Measurements from ENCODE around the gene SOHLH1.

Gene SOHLH1

GRCh38 chr9:135711881-135712280, 12.6 kb upstream of the SOHLH1 start:
- Histone ChIP-seq H4K20me1 (ENCODE audit: insufficient read depth, low read length) (no peaks in the 10 kb centered on the region), H3K4me2 (ENCODE audit: low read depth, low read length) (no peak overlapping the region), H3K4me3 (ENCODE audit: low read length) (no peak overlapping the region), H3K4me1 (ENCODE audit: low read length) (no peaks in the 10 kb centered on the region), H3F3A (ENCODE audit: insufficient read depth, low read length) (no peaks in the 10 kb centered on the region), H3K27me3 (replicated peaks; ENCODE audit: insufficient read depth, low read length) (peaks cover 86% of the 10 kb centered on the region), H3K79me2 (ENCODE audit: low read length) (no peaks in the 10 kb centered on the region), H3K9ac (ENCODE audit: low read length) (no peak overlapping the region), H2AFZ (ENCODE audit: low read length) (no peak overlapping the region), H3K36me3 (replicated peaks; ENCODE audit: insufficient read depth, low read length) (no peaks in the 10 kb centered on the region), H3K9me2 (replicated peaks; ENCODE audit: insufficient read depth, low read length) (no peaks in the 10 kb centered on the region), H3K9me3 (replicated peaks; ENCODE audit: insufficient read depth, low read length) (no peaks in the 10 kb centered on the region), H3K27ac (ENCODE audit: low read length) (no peak overlapping the region)
- DNase-seq, result no peak
- no peak for TF ChIP-seq EZH2phosphoT487 (IDR thresholded peaks at IDR 0.05; ENCODE audit: low read length)
- TF ChIP-seq EZH2 (optimal IDR thresholded peaks at IDR 0.05; ENCODE audit: low read depth, low read length), result no peak
- TF ChIP-seq CTCF (IDR thresholded peaks at IDR 0.05; ENCODE audit: low read length), result no peak

GRCh38 chr9:135711391-135711790, 12.1 kb upstream of the SOHLH1 start:
- Histone ChIP-seq H3K27ac (ENCODE audit: low read length) (no peak overlapping the region), H3K79me2 (ENCODE audit: low read length) (no peaks in the 10 kb centered on the region), H3F3A (ENCODE audit: insufficient read depth, low read length) (no peaks in the 10 kb centered on the region), H3K9me3 (replicated peaks; ENCODE audit: insufficient read depth, low read length) (no peaks in the 10 kb centered on the region), H4K20me1 (ENCODE audit: insufficient read depth, low read length) (no peaks in the 10 kb centered on the region), H3K9ac (ENCODE audit: low read length) (no peak overlapping the region), H3K4me2 (ENCODE audit: low read depth, low read length) (no peak overlapping the region), H3K9me2 (replicated peaks; ENCODE audit: insufficient read depth, low read length) (no peaks in the 10 kb centered on the region), H3K36me3 (replicated peaks; ENCODE audit: insufficient read depth, low read length) (no peaks in the 10 kb centered on the region), H3K4me1 (ENCODE audit: low read length) (no peaks in the 10 kb centered on the region), H3K4me3 (ENCODE audit: low read length) (no peak overlapping the region), H3K27me3 (replicated peaks; ENCODE audit: insufficient read depth, low read length) (peaks cover 86% of the 10 kb centered on the region), H2AFZ (ENCODE audit: low read length) (no peak overlapping the region)
- TF ChIP-seq EZH2 (optimal IDR thresholded peaks at IDR 0.05; ENCODE audit: low read depth, low read length) (no peak), CTCF (IDR thresholded peaks at IDR 0.05; ENCODE audit: low read length) (no peak), EZH2phosphoT487 (IDR thresholded peaks at IDR 0.05; ENCODE audit: low read length) (no peak)
- DNase-seq, result no peak

GRCh38 chr9:135708164-135708563, 8.9 kb upstream of the SOHLH1 start:
- H3F3A ChIP-seq (ENCODE audit: insufficient read depth, low read length), result no peaks in the 10 kb centered on the region
- no peaks in the 10 kb centered on the region for H3K4me1 ChIP-seq (ENCODE audit: low read length)
- H4K20me1 ChIP-seq (ENCODE audit: insufficient read depth, low read length), result no peaks in the 10 kb centered on the region
- peaks cover 89% of the 10 kb centered on the region for H3K27me3 ChIP-seq (replicated peaks; ENCODE audit: insufficient read depth, low read length)
- H3K36me3 ChIP-seq (replicated peaks; ENCODE audit: insufficient read depth, low read length), result no peaks in the 10 kb centered on the region
- DNase-seq, result no peak
- no peaks in the 10 kb centered on the region for H3K79me2 ChIP-seq (ENCODE audit: low read length)
- no peak overlapping the region for H3K9ac ChIP-seq (ENCODE audit: low read length)
- TF ChIP-seq EZH2 (optimal IDR thresholded peaks at IDR 0.05; ENCODE audit: low read depth, low read length), result no peak
- no peak for TF ChIP-seq EZH2phosphoT487 (IDR thresholded peaks at IDR 0.05; ENCODE audit: low read length)
- TF ChIP-seq CTCF (IDR thresholded peaks at IDR 0.05; ENCODE audit: low read length), result no peak
- H3K9me2 ChIP-seq (replicated peaks; ENCODE audit: insufficient read depth, low read length), result no peaks in the 10 kb centered on the region
- H2AFZ ChIP-seq (ENCODE audit: low read length), result no peak overlapping the region
- H3K4me3 ChIP-seq (ENCODE audit: low read length), result no peak overlapping the region
- H3K27ac ChIP-seq (ENCODE audit: low read length), result no peak overlapping the region
- no peak overlapping the region for H3K4me2 ChIP-seq (ENCODE audit: low read depth, low read length)
- no peaks in the 10 kb centered on the region for H3K9me3 ChIP-seq (replicated peaks; ENCODE audit: insufficient read depth, low read length)
